GM23338 (cell line): ENCODE measurements around the gene ZBTB37. TPM values are rescaled to one million over a fixed set of nuclear protein-coding genes. Genes with fewer than 3 reads are reported as not detected.

Source experiments
- ATAC-seq: fragments of 200-7000 bp; cut with Tn5 transposase; 3 replicates; pipeline ENCODE4 v1.9.1; 2020
- DNase-seq: peaks from one replicate; pipeline ENCODE4 v3.0.0-alpha.2; 2015; ENCODE audit warnings: low spot score
- H2AFZ ChIP-seq: fragments of 200-600 bp; sonication (generic); 2 replicates; pipeline ENCODE4 v1.8.0; 2016; ENCODE audit warnings: antibody characterized with exemption, mild to moderate bottlenecking, moderate library complexity
- H3F3A ChIP-seq: fragments of 200-600 bp; sonication (generic); replicated peaks from 2 replicates; pipeline ENCODE4 v1.8.0; 2017; ENCODE audit warnings: antibody characterized with exemption, mixed run types, low read depth
- H3K27ac ChIP-seq: fragments of 200-600 bp; sonication (generic); 2 replicates; pipeline ENCODE4 v1.6.1; 2016; ENCODE audit warnings: low read depth
- H3K27me3 ChIP-seq: fragments of 200-600 bp; sonication (generic); 2 replicates; pipeline ENCODE4 v1.8.0; 2016; ENCODE audit warnings: mild to moderate bottlenecking, mixed run types, moderate library complexity; ENCODE audit not compliant: insufficient read depth
- H3K36me3 ChIP-seq: fragments of 200-600 bp; sonication (generic); 2 replicates; pipeline ENCODE4 v1.8.0; 2016; ENCODE audit warnings: mild to moderate bottlenecking; ENCODE audit not compliant: insufficient read depth
- H3K4me1 ChIP-seq: fragments of 200-600 bp; sonication (generic); 2 replicates; pipeline ENCODE4 v1.8.0; 2016; ENCODE audit warnings: mild to moderate bottlenecking, moderate library complexity; ENCODE audit not compliant: insufficient read depth
- H3K4me2 ChIP-seq: fragments of 200-600 bp; sonication (generic); 2 replicates; pipeline ENCODE4 v1.7.1; 2017; ENCODE audit warnings: mixed run types
- H3K4me3 ChIP-seq: fragments of 200-600 bp; sonication (generic); 2 replicates; pipeline ENCODE4 v1.6.1; 2016; ENCODE audit warnings: mixed run types
- H3K79me2 ChIP-seq: fragments of 200-600 bp; sonication (generic); replicated peaks from 2 replicates; pipeline ENCODE4 v1.8.0; 2017; ENCODE audit warnings: mild to moderate bottlenecking; ENCODE audit not compliant: insufficient read depth
- H3K9me2 ChIP-seq: fragments of 200-600 bp; sonication (generic); 2 replicates; pipeline ENCODE4 v1.8.0; 2017; ENCODE audit not compliant: insufficient read depth
- H4K20me1 ChIP-seq: fragments of 200-600 bp; sonication (generic); replicated peaks from 2 replicates; pipeline ENCODE4 v1.8.0; 2017; ENCODE audit warnings: mild to moderate bottlenecking; ENCODE audit not compliant: insufficient read depth
- H3K27ac Mint-ChIP-seq: 2 replicates; pipeline ENCODE4 v1.8.0; 2020; ENCODE audit warnings: inconsistent platforms, mild to moderate bottlenecking, moderate library complexity, mixed read lengths
- H3K27me3 Mint-ChIP-seq: 3 replicates; pipeline ENCODE4 v1.8.0; 2022; ENCODE audit warnings: low read depth, mild to moderate bottlenecking, moderate library complexity, mixed read lengths, inconsistent platforms; ENCODE audit not compliant: insufficient read depth, poor library complexity
- H3K36me3 Mint-ChIP-seq: 3 replicates; pipeline ENCODE4 v1.8.0; 2021; ENCODE audit warnings: low read depth, mild to moderate bottlenecking, inconsistent platforms, moderate library complexity, mixed read lengths
- H3K4me1 Mint-ChIP-seq: 3 replicates; pipeline ENCODE4 v1.8.0; 2020; ENCODE audit warnings: mild to moderate bottlenecking, inconsistent platforms, mixed read lengths
- H3K4me3 Mint-ChIP-seq: 3 replicates; pipeline ENCODE4 v1.8.0; 2021; ENCODE audit warnings: moderate library complexity, mild to moderate bottlenecking, inconsistent platforms, mixed read lengths
- H3K9me3 Mint-ChIP-seq: 3 replicates; pipeline ENCODE4 v1.8.0; 2020; ENCODE audit warnings: moderate library complexity, mild to moderate bottlenecking, inconsistent platforms, mixed read lengths
- EZH2 ChIP-seq: fragments of 200-600 bp; sonication (generic); IDR thresholded peaks from one replicate; pipeline ENCODE4 v1.8.0; 2017; ENCODE audit warnings: antibody characterized with exemption, mild to moderate bottlenecking, low read depth; ENCODE audit not compliant: unreplicated experiment
- JUNB ChIP-seq: IDR thresholded peaks from one replicate; pipeline ENCODE4 v1.6.1; 2016; ENCODE audit warnings: antibody characterized with exemption; ENCODE audit not compliant: unreplicated experiment
- NANOG ChIP-seq: IDR thresholded peaks from 2 replicates; pipeline ENCODE4 v1.6.1; 2016; ENCODE audit warnings: antibody characterized with exemption, borderline replicate concordance
- STAT1 ChIP-seq: IDR thresholded peaks from one replicate; pipeline ENCODE4 v1.6.1; 2016; ENCODE audit warnings: antibody characterized with exemption; ENCODE audit not compliant: unreplicated experiment
- polyA plus RNA-seq: library from polyadenylated mRNA; unstranded; fragments of >200 nt; fragmentation: Nextera tagmentation; extraction: Ambion mirVana; gene quantifications from 2 replicates; pipeline ENCODE4 v1.2.1, GENCODE V29; 2016
- total RNA-seq: library from RNA; depleted of rRNA; stranded (reverse); fragments of >200 nt; shearing (Covaris generic); gene quantifications from 2 replicates; pipeline ENCODE4 v1.2.3, GENCODE V29; 2014
- TF ChIP-seq, protein P1 (sequence below): fragments of 250-450 bp; sonication (Bioruptor Pico); IDR thresholded peaks from 2 replicates; pipeline ENCODE4 v1.5.0; 2020; ENCODE audit warnings: mild to moderate bottlenecking, moderate library complexity
- TF ChIP-seq, protein P2 (sequence below), 2 experiments: fragments of 200-600 bp in 1 of 2; sonication (generic) in 1 of 2; conservative IDR thresholded peaks; 2 replicates each; pipeline versions ENCODE4 v1.5.1 to v1.6.1; 2016 to 2017; ENCODE audit warnings: antibody characterized with exemption in 2 of 2, low read depth in 2 of 2, mild to moderate bottlenecking in 2 of 2, moderate library complexity in 1 of 2

ZBTB37 gene
- total and polyA plus RNA-seq, 2 experiments from 2014 or later, result 2.7 to 15.8 TPM

DNA sequence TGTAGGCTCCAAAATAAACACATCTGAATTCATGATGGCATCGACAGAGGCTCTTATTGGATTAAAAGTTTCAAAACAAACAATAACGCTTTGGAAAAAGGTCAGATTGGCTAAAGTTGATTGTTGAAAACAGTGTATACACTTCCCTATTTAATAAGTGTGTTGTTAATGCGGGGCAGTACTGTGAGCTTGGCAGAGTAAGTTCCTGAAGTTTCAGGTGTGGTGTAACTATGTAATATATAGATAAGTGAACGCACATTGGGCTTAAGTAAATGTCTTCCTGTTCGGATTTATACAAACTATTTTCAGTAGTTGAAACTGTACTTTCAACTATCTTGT, 810 bp downstream of the ZBTB37 start (continued):
- TF ChIP-seq, protein P1, sequence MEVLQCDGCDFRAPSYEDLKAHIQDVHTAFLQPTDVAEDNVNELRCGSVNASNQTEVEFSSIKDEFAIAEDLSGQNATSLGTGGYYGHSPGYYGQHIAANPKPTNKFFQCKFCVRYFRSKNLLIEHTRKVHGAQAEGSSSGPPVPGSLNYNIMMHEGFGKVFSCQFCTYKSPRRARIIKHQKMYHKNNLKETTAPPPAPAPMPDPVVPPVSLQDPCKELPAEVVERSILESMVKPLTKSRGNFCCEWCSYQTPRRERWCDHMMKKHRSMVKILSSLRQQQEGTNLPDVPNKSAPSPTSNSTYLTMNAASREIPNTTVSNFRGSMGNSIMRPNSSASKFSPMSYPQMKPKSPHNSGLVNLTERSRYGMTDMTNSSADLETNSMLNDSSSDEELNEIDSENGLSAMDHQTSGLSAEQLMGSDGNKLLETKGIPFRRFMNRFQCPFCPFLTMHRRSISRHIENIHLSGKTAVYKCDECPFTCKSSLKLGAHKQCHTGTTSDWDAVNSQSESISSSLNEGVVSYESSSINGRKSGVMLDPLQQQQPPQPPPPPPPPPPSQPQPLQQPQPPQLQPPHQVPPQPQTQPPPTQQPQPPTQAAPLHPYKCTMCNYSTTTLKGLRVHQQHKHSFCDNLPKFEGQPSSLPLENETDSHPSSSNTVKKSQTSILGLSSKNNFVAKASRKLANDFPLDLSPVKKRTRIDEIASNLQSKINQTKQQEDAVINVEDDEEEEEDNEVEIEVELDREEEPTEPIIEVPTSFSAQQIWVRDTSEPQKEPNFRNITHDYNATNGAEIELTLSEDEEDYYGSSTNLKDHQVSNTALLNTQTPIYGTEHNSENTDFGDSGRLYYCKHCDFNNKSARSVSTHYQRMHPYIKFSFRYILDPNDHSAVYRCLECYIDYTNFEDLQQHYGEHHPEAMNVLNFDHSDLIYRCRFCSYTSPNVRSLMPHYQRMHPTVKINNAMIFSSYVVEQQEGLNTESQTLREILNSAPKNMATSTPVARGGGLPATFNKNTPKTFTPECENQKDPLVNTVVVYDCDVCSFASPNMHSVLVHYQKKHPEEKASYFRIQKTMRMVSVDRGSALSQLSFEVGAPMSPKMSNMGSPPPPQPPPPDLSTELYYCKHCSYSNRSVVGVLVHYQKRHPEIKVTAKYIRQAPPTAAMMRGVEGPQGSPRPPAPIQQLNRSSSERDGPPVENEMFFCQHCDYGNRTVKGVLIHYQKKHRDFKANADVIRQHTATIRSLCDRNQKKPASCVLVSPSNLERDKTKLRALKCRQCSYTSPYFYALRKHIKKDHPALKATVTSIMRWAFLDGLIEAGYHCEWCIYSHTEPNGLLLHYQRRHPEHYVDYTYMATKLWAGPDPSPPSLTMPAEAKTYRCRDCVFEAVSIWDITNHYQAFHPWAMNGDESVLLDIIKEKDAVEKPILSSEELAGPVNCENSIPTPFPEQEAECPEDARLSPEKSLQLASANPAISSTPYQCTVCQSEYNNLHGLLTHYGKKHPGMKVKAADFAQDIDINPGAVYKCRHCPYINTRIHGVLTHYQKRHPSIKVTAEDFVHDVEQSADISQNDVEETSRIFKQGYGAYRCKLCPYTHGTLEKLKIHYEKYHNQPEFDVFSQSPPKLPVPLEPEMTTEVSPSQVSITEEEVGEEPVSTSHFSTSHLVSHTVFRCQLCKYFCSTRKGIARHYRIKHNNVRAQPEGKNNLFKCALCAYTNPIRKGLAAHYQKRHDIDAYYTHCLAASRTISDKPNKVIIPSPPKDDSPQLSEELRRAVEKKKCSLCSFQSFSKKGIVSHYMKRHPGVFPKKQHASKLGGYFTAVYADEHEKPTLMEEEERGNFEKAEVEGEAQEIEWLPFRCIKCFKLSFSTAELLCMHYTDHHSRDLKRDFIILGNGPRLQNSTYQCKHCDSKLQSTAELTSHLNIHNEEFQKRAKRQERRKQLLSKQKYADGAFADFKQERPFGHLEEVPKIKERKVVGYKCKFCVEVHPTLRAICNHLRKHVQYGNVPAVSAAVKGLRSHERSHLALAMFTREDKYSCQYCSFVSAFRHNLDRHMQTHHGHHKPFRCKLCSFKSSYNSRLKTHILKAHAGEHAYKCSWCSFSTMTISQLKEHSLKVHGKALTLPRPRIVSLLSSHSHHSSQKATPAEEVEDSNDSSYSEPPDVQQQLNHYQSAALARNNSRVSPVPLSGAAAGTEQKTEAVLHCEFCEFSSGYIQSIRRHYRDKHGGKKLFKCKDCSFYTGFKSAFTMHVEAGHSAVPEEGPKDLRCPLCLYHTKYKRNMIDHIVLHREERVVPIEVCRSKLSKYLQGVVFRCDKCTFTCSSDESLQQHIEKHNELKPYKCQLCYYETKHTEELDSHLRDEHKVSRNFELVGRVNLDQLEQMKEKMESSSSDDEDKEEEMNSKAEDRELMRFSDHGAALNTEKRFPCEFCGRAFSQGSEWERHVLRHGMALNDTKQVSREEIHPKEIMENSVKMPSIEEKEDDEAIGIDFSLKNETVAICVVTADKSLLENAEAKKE (CRISPR knock-in tag), result no peak
- TF ChIP-seq NANOG, result no peak
- TF ChIP-seq JUNB, result no peak
- no peak for TF ChIP-seq STAT1
- no peak for TF ChIP-seq EZH2

DNA sequence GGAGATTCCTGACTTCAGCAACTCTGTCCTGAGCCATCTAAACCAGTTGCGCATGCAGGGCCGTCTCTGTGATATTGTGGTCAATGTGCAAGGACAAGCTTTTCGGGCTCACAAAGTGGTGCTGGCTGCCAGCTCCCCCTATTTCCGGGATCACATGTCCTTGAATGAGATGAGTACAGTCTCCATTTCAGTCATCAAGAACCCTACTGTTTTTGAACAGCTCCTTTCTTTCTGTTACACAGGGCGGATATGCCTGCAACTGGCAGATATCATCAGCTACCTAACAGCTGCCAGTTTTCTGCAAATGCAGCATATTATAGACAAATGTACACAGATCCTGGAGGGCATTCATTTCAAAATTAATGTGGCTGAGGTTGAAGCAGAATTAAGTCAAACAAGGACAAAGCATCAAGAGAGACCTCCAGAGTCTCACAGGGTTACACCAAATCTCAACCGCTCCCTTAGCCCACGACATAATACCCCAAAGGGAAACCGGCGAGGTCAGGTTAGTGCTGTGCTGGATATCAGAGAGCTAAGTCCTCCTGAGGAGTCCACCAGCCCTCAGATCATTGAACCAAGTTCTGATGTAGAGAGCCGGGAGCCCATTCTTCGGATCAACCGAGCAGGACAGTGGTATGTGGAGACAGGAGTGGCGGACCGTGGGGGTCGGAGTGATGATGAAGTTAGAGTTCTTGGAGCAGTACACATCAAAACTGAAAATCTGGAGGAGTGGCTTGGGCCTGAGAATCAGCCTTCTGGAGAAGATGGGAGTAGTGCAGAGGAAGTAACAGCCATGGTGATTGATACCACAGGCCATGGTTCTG, 2.3 kb downstream of the ZBTB37 start:
- DNase-seq, result no peak
- TF ChIP-seq, protein P2, sequence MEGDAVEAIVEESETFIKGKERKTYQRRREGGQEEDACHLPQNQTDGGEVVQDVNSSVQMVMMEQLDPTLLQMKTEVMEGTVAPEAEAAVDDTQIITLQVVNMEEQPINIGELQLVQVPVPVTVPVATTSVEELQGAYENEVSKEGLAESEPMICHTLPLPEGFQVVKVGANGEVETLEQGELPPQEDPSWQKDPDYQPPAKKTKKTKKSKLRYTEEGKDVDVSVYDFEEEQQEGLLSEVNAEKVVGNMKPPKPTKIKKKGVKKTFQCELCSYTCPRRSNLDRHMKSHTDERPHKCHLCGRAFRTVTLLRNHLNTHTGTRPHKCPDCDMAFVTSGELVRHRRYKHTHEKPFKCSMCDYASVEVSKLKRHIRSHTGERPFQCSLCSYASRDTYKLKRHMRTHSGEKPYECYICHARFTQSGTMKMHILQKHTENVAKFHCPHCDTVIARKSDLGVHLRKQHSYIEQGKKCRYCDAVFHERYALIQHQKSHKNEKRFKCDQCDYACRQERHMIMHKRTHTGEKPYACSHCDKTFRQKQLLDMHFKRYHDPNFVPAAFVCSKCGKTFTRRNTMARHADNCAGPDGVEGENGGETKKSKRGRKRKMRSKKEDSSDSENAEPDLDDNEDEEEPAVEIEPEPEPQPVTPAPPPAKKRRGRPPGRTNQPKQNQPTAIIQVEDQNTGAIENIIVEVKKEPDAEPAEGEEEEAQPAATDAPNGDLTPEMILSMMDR (conservative IDR thresholded peaks at IDR 0.05; ENCODE audit: low read depth in 2 of 2), result no peak
- TF ChIP-seq, protein P1 (CRISPR knock-in tag), result no peak

More for the DNA sequence above, 2.3 kb downstream of the ZBTB37 start:
- Histone ChIP-seq H3K27ac (peak overlapping the region; percentile 21; the same call in 1 of the 2 replicates), H3K36me3 (peaks cover 20% of the 10 kb centered on the region), H3F3A (peaks cover 29% of the 10 kb centered on the region), H3K4me3 (no peak overlapping the region), H3K4me2 (no peak overlapping the region), H3K9me2 (no peaks in the 10 kb centered on the region), H3K27me3 (no peaks in the 10 kb centered on the region), H3K79me2 (peaks cover 68% of the 10 kb centered on the region), H2AFZ (no peak overlapping the region), H4K20me1 (peaks cover 10% of the 10 kb centered on the region), H3K4me1 (peaks cover 20% of the 10 kb centered on the region)
- Mint-ChIP-seq H3K27ac (no peak overlapping the region), H3K27me3 (peaks cover 25% of the 10 kb centered on the region), H3K36me3 (peaks cover 55% of the 10 kb centered on the region), H3K4me3 (peak overlapping the region; percentile 16; the same call in 1 of the 3 replicates), H3K9me3 (peaks cover 10% of the 10 kb centered on the region; the same call in 2 of the 3 replicates), H3K4me1 (peaks cover 24% of the 10 kb centered on the region)
- ATAC-seq, result no peak
